Measurements from ENCODE around the gene HES7.

HES7 gene

DNA sequence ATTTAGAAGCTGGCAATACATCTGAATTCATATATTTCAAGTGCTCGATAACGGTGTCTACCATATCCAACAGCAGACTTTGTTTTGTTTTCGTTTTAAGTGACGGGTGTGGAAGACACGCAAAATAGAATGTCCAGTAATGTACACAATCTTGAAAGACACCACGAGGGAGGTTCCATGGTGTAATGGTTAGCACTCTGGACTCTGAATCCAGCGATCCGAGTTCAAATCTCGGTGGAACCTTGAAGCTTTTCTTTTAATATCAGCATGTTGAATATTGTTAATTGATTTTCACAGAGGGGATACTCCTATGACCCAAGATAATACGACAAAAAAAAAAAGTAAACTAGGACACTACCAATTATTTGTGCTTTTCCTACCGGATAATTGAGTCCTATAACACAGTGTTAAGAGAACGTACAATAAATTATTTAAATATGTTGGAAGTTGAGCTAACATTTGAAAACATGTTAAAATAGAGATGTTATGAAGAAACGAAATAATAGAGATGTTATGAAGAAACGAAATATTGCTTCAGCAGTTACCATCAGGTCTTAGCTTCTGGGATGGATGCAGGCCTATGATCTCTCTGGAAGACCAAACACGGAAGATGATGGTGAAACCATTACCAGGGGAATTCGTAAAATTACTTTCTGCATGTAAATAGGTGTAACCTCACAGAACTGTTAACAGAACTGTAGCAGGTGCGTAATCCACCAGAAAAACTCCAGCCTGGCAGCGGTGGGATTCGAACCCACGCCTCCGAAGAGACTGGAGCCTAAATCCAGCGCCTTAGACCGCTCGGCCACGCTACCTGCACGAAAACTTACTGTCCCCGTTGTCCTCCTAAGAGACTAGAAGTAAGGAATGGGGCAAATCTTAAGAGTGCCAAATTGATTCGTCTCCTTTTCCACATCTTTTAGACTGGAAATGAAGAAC lies 4.1 kb downstream of the HES7 start:
- DNase-seq (ENCODE audit: low read depth) = peak; percentile 68
- H3K4me3 ChIP-seq (ENCODE audit: low read length) = peak overlapping the region; percentile 78
- TF ChIP-seq, protein P1, sequence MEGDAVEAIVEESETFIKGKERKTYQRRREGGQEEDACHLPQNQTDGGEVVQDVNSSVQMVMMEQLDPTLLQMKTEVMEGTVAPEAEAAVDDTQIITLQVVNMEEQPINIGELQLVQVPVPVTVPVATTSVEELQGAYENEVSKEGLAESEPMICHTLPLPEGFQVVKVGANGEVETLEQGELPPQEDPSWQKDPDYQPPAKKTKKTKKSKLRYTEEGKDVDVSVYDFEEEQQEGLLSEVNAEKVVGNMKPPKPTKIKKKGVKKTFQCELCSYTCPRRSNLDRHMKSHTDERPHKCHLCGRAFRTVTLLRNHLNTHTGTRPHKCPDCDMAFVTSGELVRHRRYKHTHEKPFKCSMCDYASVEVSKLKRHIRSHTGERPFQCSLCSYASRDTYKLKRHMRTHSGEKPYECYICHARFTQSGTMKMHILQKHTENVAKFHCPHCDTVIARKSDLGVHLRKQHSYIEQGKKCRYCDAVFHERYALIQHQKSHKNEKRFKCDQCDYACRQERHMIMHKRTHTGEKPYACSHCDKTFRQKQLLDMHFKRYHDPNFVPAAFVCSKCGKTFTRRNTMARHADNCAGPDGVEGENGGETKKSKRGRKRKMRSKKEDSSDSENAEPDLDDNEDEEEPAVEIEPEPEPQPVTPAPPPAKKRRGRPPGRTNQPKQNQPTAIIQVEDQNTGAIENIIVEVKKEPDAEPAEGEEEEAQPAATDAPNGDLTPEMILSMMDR (conservative IDR thresholded peaks at IDR 0.05; ENCODE audit: low read depth, low read length) = no peak

DNA sequence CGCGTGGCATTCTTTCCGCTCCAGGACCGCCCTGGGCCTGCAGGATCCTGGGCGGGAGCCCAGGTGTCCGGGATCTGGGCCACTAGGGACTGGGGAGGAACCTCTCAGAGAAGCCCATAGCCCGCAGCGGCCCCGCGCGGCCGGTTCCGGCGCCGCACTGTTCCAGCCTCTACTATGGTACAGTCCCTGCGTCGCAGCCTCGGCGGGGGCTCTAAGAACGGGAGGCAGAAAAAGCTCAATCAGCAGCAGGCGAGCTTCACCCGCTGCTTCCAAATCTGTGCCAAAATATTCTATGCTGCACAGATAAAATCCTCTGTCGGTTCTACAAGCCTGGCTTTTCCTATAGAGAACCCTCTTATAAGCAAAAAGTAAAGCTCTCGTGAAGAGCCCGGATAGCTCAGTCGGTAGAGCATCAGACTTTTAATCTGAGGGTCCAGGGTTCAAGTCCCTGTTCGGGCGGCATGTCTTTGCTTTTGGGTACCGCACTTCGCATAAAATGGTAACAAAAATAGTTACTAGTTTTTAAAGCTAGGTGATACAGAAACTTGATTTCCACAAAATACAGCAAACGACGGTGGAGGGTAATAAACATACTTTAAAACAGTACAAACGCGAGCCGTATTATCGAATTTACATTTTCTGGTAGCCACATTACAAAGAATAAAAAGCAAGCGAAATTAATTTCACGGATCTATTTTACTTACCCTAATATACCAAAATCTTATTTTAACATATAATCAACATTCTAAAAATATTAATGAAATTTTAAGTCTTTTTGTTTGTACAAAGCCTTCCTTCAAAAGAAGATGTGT lies 4.9 kb downstream of the HES7 start:
- DNase-seq (ENCODE audit: low read depth) = no peak
- TF ChIP-seq, protein P1 (conservative IDR thresholded peaks at IDR 0.05; ENCODE audit: low read depth, low read length) = peak; percentile 91
- H3K4me3 ChIP-seq (ENCODE audit: low read length) = peak overlapping the region; percentile 78

DNA sequence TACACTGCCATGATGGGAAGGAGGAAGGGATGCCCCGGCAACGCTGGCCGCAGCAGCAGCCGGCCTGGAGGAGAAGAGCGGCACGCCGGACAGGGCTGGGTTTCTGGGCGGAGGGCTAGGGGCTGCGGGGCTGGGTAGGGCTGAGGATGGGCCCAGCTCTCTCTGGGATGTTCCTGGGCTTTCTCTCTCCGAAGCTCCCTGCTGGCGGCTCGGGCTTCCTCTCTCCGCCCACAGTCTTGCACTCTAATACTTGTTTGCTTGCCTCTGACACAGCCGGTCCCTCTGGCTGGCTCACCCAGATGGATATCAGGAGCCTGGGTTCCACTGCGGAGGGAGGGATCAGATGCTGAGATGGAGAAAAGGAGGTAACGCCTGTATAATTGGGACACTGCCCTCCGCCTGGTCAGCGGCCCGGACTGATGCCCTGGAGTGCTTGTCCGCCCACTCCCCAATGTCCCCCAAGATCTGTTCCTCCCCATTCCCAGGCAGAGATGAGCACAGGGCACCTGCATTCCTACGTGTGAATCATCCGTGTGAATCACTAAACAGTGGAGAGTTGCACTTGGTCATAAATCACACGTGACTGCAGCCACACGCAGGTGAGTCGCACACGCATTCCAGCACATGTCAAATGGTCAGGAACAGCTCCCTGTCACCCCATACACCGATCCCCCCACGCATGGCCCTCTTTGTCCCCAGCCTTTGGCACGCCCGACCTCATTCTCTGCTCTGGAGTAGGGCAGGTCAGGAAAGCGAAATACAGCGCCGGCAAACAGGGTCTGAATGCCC lies 5.7 kb downstream of the HES7 start, which contains the start of gene ALOXE3:
Gene ALOXE3, minus strand, starts transcription at position 535 of the 789 bp plus-strand sequence. Its CDS starts 524 bp downstream, at position 11.
- DNase-seq (ENCODE audit: low read depth) = no peak
- TF ChIP-seq, protein P1 (conservative IDR thresholded peaks at IDR 0.05; ENCODE audit: low read depth, low read length) = no peak
- H3K4me3 ChIP-seq (ENCODE audit: low read length) = peak within 1 kb of the TSS; percentile 78

DNA sequence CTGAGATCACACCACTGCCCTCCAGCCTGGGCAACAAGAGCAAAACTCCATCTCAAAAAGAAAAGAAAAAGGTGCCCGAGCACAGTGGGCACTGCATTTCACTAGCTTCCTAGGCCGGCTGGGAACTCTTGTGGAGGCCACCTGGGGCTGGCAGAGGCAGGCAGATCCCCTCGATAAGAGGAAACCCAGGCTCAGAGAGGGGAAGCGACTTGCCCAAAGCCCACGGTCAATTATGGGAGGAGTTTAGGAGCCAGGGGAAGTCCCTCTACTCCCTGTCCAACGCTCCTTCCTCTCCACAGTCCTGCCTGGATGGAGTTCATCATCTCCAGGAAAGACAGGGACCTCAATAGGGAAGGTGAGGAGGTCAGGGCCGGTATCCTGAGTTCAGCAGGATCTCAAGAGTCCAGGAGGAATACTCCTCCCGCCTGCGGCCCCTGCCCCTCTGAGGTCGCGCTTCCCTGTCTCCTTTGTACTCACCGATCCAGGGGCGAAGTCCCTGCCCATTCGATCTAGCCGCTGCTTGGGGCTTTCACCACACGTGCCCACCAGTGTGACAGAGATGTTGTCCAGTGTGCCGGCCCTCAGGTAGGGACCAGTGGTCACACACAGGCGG lies 6.4 kb downstream of the HES7 start:
- H3K4me3 ChIP-seq (ENCODE audit: low read length) = peak overlapping the region; percentile 78
- DNase-seq (ENCODE audit: low read depth) = no peak
- TF ChIP-seq, protein P1 (conservative IDR thresholded peaks at IDR 0.05; ENCODE audit: low read depth, low read length) = no peak

GRCh38 chr17:8116776-8117175 lies 7.1 kb downstream of the HES7 start:
- no peak for DNase-seq (ENCODE audit: low read depth)
- H3K4me3 ChIP-seq (ENCODE audit: low read length) = no peak overlapping the region
- TF ChIP-seq, protein P1 (conservative IDR thresholded peaks at IDR 0.05; ENCODE audit: low read depth, low read length) = no peak

GRCh38 chr17:8110907-8111306 lies 13.0 kb downstream of the HES7 start:
- no peak for DNase-seq (ENCODE audit: low read depth)
- H3K4me3 ChIP-seq (ENCODE audit: low read length) = no peak overlapping the region
- TF ChIP-seq, protein P1 (conservative IDR thresholded peaks at IDR 0.05; ENCODE audit: low read depth, low read length) = no peak
